GM12892 (cell line): ENCODE measurements around the gene PABPC1L2B.
"Not testable (repeated sequence)": the region's sequence is repeated elsewhere in the genome, so short reads cannot be mapped to it uniquely, and the experiment has no call there.

Experiments
- POLR2A ChIP-seq: IDR thresholded peaks from 2 replicates; pipeline ENCODE4 v1.6.1; 2011; ENCODE audit warnings: low read depth, low read length, control low read depth
- POLR2AphosphoS5 ChIP-seq: IDR thresholded peaks from 2 replicates; pipeline ENCODE4 v1.6.1; 2011; ENCODE audit warnings: low read depth, low read length, control low read depth

GRCh38 chrX:72971859-72972258 lies 30.9 kb upstream of the PABPC1L2B start:
- TF ChIP-seq POLR2A, POLR2AphosphoS5: not testable (repeated sequence)
